ENCODE measurements around the gene CCDC85C.

CCDC85C gene

DNA sequence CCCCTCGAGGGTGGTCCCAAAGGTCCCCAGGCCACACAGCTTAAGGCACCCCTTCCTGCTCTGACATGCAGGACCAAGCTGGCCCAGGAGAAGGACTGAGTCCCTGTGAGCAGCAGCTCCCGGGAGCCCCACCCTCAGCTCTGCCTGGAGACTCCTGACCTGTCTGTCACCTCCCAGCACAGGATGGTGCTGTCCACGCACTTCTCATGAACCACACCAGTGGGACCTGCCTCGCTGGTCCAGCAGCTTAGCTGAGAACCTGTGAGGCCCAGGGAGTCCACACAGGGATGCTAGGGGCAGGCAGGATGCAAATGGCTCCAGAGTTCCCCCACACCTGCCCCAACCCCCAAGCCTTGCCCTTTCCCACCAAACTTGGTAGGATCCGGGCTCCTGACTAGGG, 27.7 kb downstream of the CCDC85C start:
- H3K4me3 ChIP-seq (replicated peaks; ENCODE audit: low read depth, low read length) = no peak overlapping the region
- TF ChIP-seq, protein P1, sequence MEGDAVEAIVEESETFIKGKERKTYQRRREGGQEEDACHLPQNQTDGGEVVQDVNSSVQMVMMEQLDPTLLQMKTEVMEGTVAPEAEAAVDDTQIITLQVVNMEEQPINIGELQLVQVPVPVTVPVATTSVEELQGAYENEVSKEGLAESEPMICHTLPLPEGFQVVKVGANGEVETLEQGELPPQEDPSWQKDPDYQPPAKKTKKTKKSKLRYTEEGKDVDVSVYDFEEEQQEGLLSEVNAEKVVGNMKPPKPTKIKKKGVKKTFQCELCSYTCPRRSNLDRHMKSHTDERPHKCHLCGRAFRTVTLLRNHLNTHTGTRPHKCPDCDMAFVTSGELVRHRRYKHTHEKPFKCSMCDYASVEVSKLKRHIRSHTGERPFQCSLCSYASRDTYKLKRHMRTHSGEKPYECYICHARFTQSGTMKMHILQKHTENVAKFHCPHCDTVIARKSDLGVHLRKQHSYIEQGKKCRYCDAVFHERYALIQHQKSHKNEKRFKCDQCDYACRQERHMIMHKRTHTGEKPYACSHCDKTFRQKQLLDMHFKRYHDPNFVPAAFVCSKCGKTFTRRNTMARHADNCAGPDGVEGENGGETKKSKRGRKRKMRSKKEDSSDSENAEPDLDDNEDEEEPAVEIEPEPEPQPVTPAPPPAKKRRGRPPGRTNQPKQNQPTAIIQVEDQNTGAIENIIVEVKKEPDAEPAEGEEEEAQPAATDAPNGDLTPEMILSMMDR (IDR thresholded peaks at IDR 0.05; ENCODE audit: low read length, missing control alignments) = no peak
- DNase-seq (ENCODE audit: low read depth) = no peak

- TF ChIP-seq, protein P1 (IDR thresholded peaks at IDR 0.05; ENCODE audit: low read length, missing control alignments) = peak; percentile 17
- DNase-seq (ENCODE audit: low read depth) = no peak
- H3K4me3 ChIP-seq (replicated peaks; ENCODE audit: low read depth, low read length) = no peak overlapping the region
Measured at GRCh38 chr14:99575043-99576023, 28.7 kb downstream of the CCDC85C start.

DNA sequence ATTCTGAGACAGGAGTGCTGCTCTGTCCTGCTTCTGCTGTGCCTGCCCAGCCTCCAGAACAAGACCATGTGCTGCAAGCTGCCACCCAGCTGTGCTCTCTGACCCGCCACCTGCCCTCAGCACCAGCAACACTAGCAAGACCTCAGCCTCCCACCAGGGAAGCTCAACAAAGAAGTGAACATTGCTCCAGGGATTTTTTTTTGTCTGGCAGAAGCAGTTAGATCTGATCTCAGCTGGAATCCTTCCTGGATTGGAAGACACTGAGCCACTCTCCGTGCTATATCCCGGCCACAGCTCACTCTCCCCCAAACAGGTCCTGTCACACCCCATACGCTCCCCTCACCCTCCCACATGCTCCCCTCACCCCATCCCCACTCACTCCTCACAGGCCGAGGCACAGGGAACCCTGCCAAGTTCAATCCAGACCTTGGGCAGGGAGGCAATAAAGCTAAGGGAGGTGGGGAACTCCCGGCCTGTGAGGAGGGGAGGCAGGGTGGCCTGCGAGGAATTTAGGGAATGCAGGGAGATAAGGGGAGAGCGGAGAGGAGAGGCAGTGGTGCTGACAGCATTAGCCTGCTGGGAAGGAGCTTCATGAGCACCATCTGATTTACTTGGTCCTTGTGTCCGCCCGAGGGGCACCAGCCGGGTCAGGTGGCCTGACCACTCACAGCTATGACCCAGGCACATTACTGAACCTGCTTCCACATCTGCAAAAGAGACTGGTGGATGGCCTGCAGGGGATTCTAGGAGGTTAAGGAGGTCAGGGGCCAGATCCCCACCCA, 29.7 kb downstream of the CCDC85C start:
- no peak overlapping the region for H3K4me3 ChIP-seq (replicated peaks; ENCODE audit: low read depth, low read length)
- DNase-seq (ENCODE audit: low read depth) = peak; percentile 85

GRCh38 chr14:99573436-99574098, 30.4 kb downstream of the CCDC85C start:
- TF ChIP-seq, protein P1 (IDR thresholded peaks at IDR 0.05; ENCODE audit: low read length, missing control alignments) = no peak
- H3K4me3 ChIP-seq (replicated peaks; ENCODE audit: low read depth, low read length) = no peak overlapping the region
- DNase-seq (ENCODE audit: low read depth) = no peak

More for the DNA sequence above, 29.7 kb downstream of the CCDC85C start:
- TF ChIP-seq, protein P1 (IDR thresholded peaks at IDR 0.05; ENCODE audit: low read length, missing control alignments) = no peak

DNA sequence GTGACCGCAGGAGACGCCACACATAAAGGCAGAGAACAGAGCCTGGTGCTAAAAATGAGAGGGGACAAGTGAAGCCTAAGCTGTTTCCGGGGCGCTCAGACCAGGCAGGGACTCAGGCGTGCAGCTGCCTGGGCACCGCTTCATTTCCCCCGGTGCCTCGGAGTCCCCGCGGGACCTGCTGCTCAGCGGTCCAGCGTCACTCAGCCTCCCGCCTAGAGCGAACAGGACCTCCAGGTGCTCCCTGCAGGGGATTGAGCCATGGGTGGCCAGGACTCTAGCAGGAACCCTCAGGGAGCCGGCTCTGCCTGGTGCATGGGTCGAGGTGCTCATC, 31.0 kb downstream of the CCDC85C start:
- TF ChIP-seq, protein P1 (IDR thresholded peaks at IDR 0.05; ENCODE audit: low read length, missing control alignments) = no peak
- no peak for DNase-seq (ENCODE audit: low read depth)
- H3K4me3 ChIP-seq (replicated peaks; ENCODE audit: low read depth, low read length) = no peak overlapping the region

GRCh38 chr14:99572173-99572999, 31.6 kb downstream of the CCDC85C start:
- TF ChIP-seq, protein P1 (IDR thresholded peaks at IDR 0.05; ENCODE audit: low read length, missing control alignments) = no peak

More at GRCh38 chr14:99572173-99572999, 31.6 kb downstream of the CCDC85C start:
- H3K4me3 ChIP-seq (replicated peaks; ENCODE audit: low read depth, low read length) = no peak overlapping the region
- DNase-seq (ENCODE audit: low read depth) = no peak
